HG02610 (cell line): ENCODE results near the gene OR4D10.
A peak's percentile ranks its signal among the peaks of the same experiment; 100 is the strongest.
"Not testable (repeated sequence)": the region's sequence is repeated elsewhere in the genome, so short reads cannot be mapped to it uniquely, and the experiment has no call there.

Source experiments
- ATAC-seq: cut with Tn5 transposase; IDR thresholded peaks from one replicate; pipeline ENCODE4 v1.9.1; 2021; ENCODE audit warnings: mild to moderate bottlenecking, moderate library complexity; ENCODE audit not compliant: unreplicated experiment

OR4D10 gene

GRCh38 chr11:59473015-59473414 is at the start of gene OR4D10:
Gene OR4D10, plus strand, starts transcription at chr11:59473315. Its CDS starts 4,115 bp downstream, at chr11:59477430.
- no peak for ATAC-seq

- no peak for ATAC-seq
Observed at GRCh38 chr11:59423835-59424234, 49.3 kb upstream of the OR4D10 start.

- no peak for ATAC-seq
Observed at GRCh38 chr11:59425131-59425530, 48.0 kb upstream of the OR4D10 start.

- no peak for ATAC-seq
Observed at GRCh38 chr11:59426361-59427067, 46.6 kb upstream of the OR4D10 start, which contains the start of gene OR5A2. Gene OR5A2, minus strand, starts transcription at chr11:59426413. Its CDS starts 3,460 bp downstream, at chr11:59422953.

DNA sequence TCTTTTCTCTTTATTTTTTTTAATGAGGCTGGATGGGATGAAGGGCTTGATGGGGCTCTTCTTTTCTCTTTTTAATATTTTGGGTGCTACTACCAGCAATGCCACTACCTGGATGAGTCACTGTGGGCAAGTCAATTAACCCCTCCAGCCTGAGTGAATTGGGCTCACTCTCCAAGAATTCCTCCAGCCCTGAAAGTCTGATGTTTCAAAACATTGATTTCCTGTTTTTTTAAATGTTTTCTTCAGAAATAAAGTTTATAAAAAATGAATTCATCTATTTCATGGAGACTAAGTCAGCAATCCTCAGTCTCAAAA is 46.1 kb upstream of the OR4D10 start:
- ATAC-seq: no peak

GRCh38 chr11:59429924-59430516 is 43.1 kb upstream of the OR4D10 start:
- ATAC-seq: peak; percentile 74

DNA sequence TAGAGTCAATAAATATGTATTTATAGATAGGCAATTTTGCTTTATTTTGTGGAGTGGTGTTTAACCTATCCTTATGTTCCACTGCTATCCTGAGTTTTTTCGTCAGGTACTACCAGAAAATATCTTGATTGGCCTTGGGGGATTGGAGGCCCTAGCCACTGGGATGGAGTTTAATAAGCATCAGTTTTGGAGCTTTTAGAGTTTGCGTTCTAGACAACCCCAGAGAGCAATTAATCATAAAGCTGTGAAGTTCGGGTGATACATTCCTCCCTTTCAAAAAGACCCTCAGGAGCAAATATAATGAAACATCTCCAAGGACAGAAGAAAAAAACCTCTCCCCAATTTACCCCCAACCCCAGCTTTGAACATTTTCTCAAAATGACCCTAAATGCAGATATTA is 36.9 kb upstream of the OR4D10 start, which contains the start of gene OR5A1:
Gene OR5A1, plus strand, starts transcription at position 301 of the 400 bp plus-strand sequence. CDS start 6,700 bp downstream, outside the sequence.
- ATAC-seq: no peak

DNA sequence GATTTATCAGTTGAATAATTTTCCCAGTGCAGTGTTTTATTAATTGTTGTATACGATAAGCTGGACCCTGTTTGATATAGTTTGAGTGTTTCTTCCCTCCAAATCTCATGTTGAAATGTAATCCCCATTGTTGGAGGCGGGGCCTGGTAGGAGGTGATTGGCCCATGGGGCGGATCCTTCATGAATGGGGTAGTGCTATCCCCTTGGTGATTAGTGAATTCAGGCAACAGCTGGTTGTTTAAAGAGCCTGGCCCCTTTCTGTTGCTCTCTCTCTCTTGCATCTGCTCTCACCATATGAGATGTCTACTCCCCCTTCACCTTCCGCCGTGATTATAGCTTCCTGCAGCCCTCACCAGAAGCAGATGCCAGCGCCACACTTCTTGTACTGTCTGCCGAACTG is 35.3 kb upstream of the OR4D10 start:
- no peak for ATAC-seq

DNA sequence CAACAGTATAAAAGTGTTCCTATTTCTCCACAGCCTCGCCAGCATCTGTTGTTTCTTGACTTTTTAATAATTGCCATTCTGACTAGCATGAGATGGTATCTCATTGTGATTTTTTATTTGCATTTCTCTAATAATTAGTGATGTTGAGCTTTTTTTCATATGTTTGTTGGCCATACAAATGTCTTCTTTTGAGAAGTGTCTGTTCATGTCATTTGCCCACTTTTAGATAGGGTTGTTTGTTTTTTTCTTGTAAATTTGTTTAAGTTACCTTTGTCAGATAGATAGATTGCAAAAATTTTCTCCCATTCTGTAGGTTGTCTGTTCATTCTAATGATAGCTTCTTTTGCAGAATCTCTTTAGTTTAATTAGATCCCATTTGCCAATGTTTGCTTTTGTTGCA is 27.5 kb upstream of the OR4D10 start:
- not testable (repeated sequence) for ATAC-seq

GRCh38 chr11:59448484-59448883 is 24.6 kb upstream of the OR4D10 start:
- no peak for ATAC-seq

DNA sequence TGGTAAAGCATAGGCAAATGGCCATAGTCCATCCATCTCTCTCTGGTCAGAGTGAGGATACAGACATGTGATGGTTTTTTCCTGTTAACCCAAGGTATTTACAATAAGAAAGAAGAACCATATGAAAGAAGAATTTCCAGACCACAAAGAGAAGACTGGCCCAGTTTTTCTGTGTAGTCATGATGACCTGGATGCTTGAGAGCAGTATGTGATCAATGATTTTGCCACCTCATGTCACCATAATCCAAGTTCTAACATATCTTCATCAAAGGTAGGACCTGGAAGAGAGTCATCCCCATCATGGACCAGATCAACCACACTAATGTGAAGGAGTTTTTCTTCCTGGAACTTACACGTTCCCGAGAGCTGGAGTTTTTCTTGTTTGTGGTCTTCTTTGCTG is 16.5 kb upstream of the OR4D10 start, which contains the start of gene OR4D6:
Gene OR4D6, plus strand, starts transcription at position 301 of the 400 bp plus-strand sequence. Its CDS starts 0 bp downstream, at position 301.
- no peak for ATAC-seq

DNA sequence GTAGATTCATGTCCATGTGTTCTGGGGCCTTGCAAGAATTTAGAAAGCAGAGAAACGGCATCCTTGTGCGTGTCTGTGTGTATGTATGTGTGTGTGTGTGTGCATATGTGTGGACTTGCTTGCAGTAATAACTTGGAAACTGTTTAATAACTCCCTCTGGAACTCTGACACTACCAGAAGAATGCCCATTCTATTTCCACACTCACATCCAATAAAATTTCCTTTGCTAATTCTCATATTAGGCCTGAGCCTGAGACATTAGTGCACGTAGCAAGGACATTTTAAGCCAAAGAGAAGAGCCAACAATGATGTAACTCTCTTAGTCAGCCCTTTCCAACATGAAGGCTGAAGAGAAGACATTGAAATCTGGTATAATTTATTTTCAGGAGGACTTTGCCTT is 13.2 kb upstream of the OR4D10 start:
- no peak for ATAC-seq

- ATAC-seq: no peak
Observed at GRCh38 chr11:59463190-59463641, 9.9 kb upstream of the OR4D10 start.

DNA sequence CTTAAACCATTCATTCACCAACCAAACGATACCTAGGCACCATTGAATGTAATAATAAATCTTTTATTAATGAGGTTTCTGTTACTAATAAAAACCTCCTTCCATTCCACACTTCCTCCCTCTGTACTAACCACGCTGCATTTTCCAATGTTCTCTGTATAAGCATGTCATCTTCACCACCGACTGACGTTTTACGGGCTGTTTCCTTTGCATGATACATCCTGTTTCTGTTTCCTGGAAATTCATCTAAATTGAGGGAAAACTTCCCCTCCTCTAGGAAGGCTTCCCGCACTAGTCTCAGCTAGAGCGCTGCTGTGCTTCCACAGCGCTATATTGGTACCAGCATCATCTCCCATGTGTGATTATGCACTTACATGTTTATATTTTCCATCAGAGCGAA is 2.1 kb downstream of the OR4D10 start:
- ATAC-seq: no peak

DNA sequence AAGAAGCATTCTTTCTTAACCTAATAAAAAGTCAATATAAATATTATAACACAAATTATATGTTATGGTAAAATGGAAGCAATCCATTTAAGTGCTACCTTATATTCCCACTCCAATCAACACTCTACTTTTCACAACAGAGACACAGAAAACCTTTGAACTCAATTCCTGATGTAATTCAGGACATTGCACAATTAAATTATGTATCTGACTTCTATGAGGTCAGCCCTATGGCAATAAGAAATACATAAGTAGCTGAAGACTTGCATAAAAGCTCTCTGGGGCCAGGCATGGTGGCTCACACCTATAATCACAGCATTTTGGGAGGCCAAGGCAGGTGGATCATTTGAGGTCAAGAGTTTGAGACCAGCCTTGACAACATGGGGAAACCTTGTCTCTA is 6.8 kb downstream of the OR4D10 start:
- ATAC-seq: no peak

- ATAC-seq: no peak
Observed at GRCh38 chr11:59480359-59480758, 7.2 kb downstream of the OR4D10 start.

GRCh38 chr11:59501931-59502330 is 28.8 kb downstream of the OR4D10 start:
- peak; percentile 56 for ATAC-seq

- no peak for ATAC-seq
Observed at GRCh38 chr11:59503276-59503675, 30.2 kb downstream of the OR4D10 start, which contains the start of gene OR4D11. Gene OR4D11, plus strand, starts transcription at chr11:59503576. Its CDS starts 0 bp downstream, at chr11:59503576.

DNA sequence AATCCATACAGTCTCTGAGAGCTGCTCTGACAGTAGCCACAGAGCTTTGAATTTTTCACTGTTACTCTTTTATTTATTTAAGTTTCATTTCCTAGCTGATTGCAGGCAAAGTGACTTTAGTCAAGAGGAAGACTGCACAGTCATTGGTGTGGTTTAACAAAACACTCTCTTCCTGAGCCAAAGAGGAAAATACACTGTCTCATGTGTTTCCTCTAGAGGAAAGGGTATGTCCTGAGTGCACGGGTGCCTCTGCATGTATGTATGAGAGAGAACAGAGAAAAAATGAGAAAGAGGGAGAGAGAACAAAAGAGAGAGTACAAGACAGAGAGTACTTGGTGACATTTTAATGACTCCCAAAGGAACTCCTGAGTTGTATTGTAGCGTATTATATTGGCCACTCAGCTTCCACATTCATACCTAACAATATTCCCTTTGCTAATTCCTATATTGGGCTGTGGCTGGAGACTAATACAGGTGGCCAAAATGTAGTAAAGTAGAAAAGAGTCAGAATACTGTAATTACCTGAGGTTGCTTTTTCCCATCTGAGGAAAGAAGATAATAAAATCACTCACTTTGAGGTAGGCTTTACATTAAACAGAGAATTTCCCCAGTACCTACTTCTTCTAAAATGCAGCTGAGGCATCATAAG is 38.0 kb downstream of the OR4D10 start, which contains the start of gene OR4D9:
Gene OR4D9, plus strand, starts transcription at position 599 of the 649 bp plus-strand sequence. CDS start 3,374 bp downstream, outside the sequence.
- ATAC-seq: no peak

DNA sequence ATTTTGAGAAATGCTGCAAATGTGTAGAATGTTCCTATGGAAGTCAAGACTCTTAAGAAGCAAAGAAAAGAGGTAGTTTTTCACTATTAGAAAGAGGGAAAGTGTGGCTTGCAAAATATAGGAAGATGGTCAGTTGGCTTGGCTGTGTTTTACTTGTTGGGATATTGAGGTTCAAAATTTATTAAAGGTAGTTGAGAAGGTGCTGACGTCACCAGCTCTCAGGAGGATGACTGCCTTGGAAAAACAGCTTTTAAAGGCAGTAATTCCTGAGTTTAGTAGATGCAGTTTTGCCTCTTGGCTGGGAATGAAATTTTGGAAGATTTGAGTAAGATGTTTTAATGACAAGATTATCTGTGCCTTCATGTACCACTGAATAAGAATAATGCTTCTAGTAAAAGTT is 38.6 kb downstream of the OR4D10 start:
- no peak for ATAC-seq

DNA sequence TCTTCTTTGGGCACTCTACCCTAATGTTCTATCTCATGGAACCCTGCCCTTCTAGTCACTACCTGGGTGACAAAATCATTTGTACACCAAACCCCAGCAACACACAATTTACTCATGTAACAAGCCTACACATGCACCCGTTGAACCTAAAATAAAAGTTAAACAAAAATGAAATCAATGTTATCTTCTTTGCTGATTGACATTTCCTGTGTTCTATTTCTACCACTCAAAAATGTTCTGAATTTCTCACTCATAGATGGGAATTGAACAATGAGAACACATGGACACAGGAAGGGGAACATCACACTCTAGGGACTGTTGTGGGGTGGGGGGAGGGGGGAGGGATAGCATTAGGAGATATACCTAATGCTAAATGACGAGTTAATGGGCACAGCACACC is 47.0 kb downstream of the OR4D10 start:
- ATAC-seq: not testable (repeated sequence)

- no peak for ATAC-seq
Observed at GRCh38 chr11:59520741-59521140, 47.6 kb downstream of the OR4D10 start.
